RPMI8226 (cell line): ENCODE results near the gene MAPK12.
"Not testable (repeated sequence)": the region's sequence is repeated elsewhere in the genome, so short reads cannot be mapped to it uniquely, and the experiment has no call there.

Experiments used
- DNase-seq: peaks from one replicate; pipeline ENCODE4 v3.0.0-alpha.2; 2015

MAPK12 gene

DNA sequence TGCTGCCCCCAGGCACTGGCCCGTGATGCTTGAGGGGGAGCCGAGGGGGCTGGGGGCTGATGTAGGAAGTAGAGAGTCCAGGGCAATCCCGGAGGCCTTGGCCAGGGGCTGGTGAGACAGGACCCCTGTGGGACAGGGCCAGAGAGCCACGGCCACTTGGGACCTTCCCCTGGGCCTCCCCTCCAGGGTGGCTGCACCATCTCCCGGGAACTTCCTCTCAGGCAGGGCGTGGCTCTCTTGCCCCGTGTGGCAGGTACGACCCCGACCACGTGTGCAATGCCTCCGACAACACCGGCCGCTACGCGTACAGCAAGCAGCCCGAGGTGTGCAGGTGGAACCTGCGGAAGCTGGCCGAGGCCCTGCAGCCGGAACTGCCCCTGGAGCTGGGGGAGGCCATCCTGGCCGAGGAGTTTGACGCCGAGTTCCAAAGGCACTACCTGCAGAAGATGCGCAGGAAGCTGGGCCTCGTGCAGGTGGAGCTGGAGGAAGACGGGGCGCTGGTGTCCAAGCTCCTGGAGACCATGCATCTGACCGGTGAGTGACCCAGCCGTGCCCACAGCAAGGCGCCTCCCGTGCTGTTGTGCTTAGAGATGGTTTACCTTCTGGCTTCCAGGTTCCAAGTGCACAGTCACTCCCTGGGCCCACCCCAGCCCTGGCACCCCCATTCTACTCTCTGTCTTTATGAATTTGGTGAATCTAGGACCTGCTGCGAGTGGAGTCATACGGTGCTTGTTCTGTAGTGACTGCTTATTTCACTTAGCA is 50.9 kb downstream of the MAPK12 start:
- no peak for DNase-seq

- DNase-seq: peak; percentile 80
Observed at GRCh38 chr22:50209893-50210292, 51.6 kb downstream of the MAPK12 start.

DNA sequence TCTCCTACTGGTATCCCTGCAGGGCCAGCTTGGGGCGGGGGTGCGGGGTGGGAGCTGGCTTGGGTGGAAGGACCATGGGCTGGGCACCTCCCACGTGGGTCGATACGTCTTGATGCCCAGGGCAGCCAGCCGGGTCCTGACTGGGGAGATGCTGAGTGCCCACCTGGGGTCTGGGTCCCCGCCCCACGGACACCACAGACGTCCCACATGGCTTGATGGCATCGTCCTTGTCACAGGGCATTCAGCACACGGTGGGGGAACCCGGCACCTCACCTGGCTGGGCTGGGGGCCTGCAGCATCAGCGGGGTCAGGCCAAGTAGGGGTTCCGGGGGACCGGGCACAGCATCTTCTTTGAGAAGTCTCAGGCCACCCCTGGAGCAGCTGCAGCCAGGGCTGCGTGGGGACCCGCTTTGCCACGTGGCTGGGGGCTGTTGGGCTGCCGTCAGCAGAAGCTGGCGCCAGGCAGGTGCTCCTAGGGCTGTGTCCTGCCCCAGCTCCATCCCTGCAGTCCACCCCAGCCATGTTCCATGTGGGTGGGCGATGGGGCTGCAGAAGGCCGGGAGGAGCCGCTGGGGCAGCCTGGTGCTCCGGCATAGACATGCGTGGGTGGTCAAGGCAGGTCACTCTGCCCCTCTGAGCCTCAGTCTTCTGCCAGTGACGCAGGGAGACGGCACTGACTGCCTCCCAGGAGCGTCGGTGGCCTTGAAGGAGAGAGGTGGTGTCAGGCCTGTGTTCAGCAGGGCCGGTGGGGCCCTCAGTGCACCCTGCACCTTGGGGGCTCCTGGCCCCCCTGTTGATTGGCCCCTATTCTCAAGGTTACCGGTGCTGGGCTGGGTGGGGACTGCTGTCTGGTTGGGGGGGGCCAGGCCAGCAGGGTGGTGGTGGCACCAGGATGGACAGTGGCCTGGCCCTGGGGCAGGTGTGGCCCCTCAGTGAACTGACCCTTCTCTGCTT is 52.3 kb downstream of the MAPK12 start:
- no peak for DNase-seq

- DNase-seq: no peak
Observed at GRCh38 chr22:50208430-50208938, 53.0 kb downstream of the MAPK12 start.

- no peak for DNase-seq
Observed at GRCh38 chr22:50207383-50208140, 53.9 kb downstream of the MAPK12 start.

- DNase-seq: no peak
Observed at GRCh38 chr22:50206599-50206998, 54.9 kb downstream of the MAPK12 start.

DNA sequence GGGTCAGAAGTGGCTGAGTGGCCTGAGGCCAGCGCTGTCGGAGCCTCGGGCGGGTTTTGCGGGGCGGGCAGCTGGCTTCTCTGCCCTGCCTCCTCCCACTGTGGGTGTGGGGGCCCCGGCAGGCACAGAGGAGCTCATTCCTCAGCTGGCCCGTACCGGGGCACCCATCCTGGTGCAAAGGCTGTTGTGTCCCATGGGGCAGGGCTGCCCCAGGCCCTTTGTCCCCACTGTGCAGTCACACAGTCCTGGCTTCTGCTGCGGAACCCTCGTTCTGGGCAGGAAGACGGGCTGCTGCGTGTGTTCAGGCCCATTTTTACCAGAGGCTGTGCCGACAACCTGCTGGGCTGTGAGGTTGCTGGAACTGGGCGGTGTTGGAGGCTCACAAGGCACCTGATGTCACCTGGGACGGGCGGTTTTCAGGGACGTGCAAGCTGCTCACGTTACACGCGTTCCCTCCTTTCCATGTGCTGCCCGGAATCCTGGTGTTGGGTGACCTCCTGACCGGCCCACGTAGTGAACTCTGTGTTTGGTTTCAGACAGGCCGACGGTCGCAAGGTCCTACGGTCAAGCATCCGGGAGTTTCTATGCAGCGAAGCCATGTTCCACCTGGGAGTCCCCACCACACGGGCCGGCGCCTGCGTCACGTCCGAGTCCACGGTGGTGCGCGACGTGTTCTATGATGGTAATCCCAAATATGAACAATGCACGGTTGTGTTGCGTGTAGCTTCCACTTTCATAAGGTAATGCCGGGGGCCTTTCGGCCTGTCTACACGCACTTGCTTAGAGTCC is 55.5 kb downstream of the MAPK12 start:
- DNase-seq: no peak

- not testable (repeated sequence) for DNase-seq
Observed at GRCh38 chr22:50204998-50205397, 56.5 kb downstream of the MAPK12 start.

GRCh38 chr22:50204571-50204970 is 56.9 kb downstream of the MAPK12 start:
- DNase-seq: no peak

- DNase-seq: no peak
Observed at GRCh38 chr22:50203288-50203687, 58.2 kb downstream of the MAPK12 start.
